Fibroblast of villous mesenchyme (primary cell): ENCODE data around the gene DOLK. TPM values are rescaled to one million over a fixed set of nuclear protein-coding genes. Genes with fewer than 3 reads are reported as not detected.

ENCODE experiments used
- DNase-seq: peaks from one replicate; pipeline ENCODE4 v3.0.0-alpha.2; 2010; ENCODE audit warnings: low read depth
- H3K4me3 ChIP-seq: 2 replicates; pipeline ENCODE4 v1.5.1; 2011; ENCODE audit warnings: low read depth, mild to moderate bottlenecking, low read length
- CTCF ChIP-seq: IDR thresholded peaks from 2 replicates; pipeline ENCODE4 v1.5.1; 2012; ENCODE audit warnings: low read depth, mild to moderate bottlenecking, low read length; ENCODE audit not compliant: insufficient read depth
- total RNA-seq: library from RNA; depleted of rRNA; stranded (reverse); fragments of >200 nt; gene quantifications from 2 replicates; pipeline ENCODE4 v1.2.3, GENCODE V29; 2012

DOLK gene
- total RNA-seq, 1 donor: 31.5 TPM

GRCh38 chr9:128940946-128941755 lies 6.3 kb downstream of the DOLK start:
- DNase-seq: no peak
- TF ChIP-seq CTCF: no peak
- no peak overlapping the region for H3K4me3 ChIP-seq

GRCh38 chr9:128940271-128940921 lies 7.0 kb downstream of the DOLK start:
- no peak for DNase-seq
- TF ChIP-seq CTCF: no peak

GRCh38 chr9:128937310-128938165 lies 9.9 kb downstream of the DOLK start:
- H3K4me3 ChIP-seq: no peak overlapping the region

More at GRCh38 chr9:128940271-128940921, 7.0 kb downstream of the DOLK start:
- no peak overlapping the region for H3K4me3 ChIP-seq

GRCh38 chr9:128936171-128936865 lies 11.1 kb downstream of the DOLK start:
- DNase-seq: no peak

More at GRCh38 chr9:128937310-128938165, 9.9 kb downstream of the DOLK start:
- DNase-seq: no peak
- TF ChIP-seq CTCF: no peak

GRCh38 chr9:128933731-128934130 lies 13.7 kb downstream of the DOLK start:
- no peak for TF ChIP-seq CTCF
- H3K4me3 ChIP-seq: no peak overlapping the region
- DNase-seq: no peak

More at GRCh38 chr9:128936171-128936865, 11.1 kb downstream of the DOLK start:
- no peak overlapping the region for H3K4me3 ChIP-seq
- TF ChIP-seq CTCF: no peak

- H3K4me3 ChIP-seq: no peak overlapping the region
- no peak for DNase-seq
- TF ChIP-seq CTCF: no peak
These were observed 17.8 kb downstream of the DOLK start for GRCh38 chr9:128929560-128929959.
